Prostate gland (tissue), 2 donors: ENCODE measurements around the gene SHCBP1L.

Source experiments
- CTCF ChIP-seq, 4 experiments: fragments of 200-600 bp in 2 of 4; fragments of 450-650 bp in 2 of 4; sonication (generic) in 2 of 4; IDR thresholded peaks; 1 replicate in 3 of 4; 2 replicates in 1 of 4; pipeline ENCODE4 v1.5.1; 2016 to 2019; ENCODE audit warnings: antibody characterized with exemption in 4 of 4, mild to moderate bottlenecking in 2 of 4, moderate library complexity in 2 of 4
- POLR2A ChIP-seq: fragments of 450-650 bp; IDR thresholded peaks from one replicate; pipeline ENCODE4 v1.6.1; 2016; ENCODE audit warnings: antibody characterized with exemption, mild to moderate bottlenecking
- POLR2AphosphoS5 ChIP-seq: sonication (generic); formaldehyde crosslinking; IDR thresholded peaks from one replicate; pipeline ENCODE4 v1.6.1; 2017; ENCODE audit warnings: antibody characterized with exemption

GRCh38 chr1:182860658-182861057 lies 92.3 kb downstream of the SHCBP1L start:
- TF ChIP-seq CTCF (IDR thresholded peaks at IDR 0.05) (no peak), POLR2A (no peak), POLR2AphosphoS5 (no peak)
